22Rv1 (cell line): ENCODE measurements around the gene PADI6.

ENCODE experiments used
- H3K27ac ChIP-seq: fragments of 450-650 bp; 2 replicates; pipeline ENCODE4 v1.5.1; 2017
- CTCF ChIP-seq: fragments of 450-650 bp; IDR thresholded peaks from 2 replicates; pipeline ENCODE4 v1.5.1; 2017; ENCODE audit warnings: mild to moderate bottlenecking
- ZFX ChIP-seq: fragments of 450-650 bp; IDR thresholded peaks from 2 replicates; pipeline ENCODE4 v1.6.1; 2017; ENCODE audit warnings: antibody characterized with exemption, borderline replicate concordance

The PADI6 gene

GRCh38 chr1:17350083-17350482, 21.9 kb upstream of the PADI6 start:
- no peak overlapping the region for H3K27ac ChIP-seq
- no peak for TF ChIP-seq CTCF
- no peak for TF ChIP-seq ZFX

GRCh38 chr1:17350928-17351446, 21.0 kb upstream of the PADI6 start:
- TF ChIP-seq CTCF, result no peak
- no peak for TF ChIP-seq ZFX
- H3K27ac ChIP-seq, result no peak overlapping the region

- TF ChIP-seq CTCF (no peak), ZFX (no peak)
Measured at GRCh38 chr1:17351598-17352324, 20.2 kb upstream of the PADI6 start.

GRCh38 chr1:17352419-17352909, 19.5 kb upstream of the PADI6 start:
- no peak overlapping the region for H3K27ac ChIP-seq
- TF ChIP-seq ZFX (no peak), CTCF (no peak)

More at GRCh38 chr1:17351598-17352324, 20.2 kb upstream of the PADI6 start:
- no peak overlapping the region for H3K27ac ChIP-seq

- H3K27ac ChIP-seq, result no peak overlapping the region
- TF ChIP-seq ZFX, result no peak
- no peak for TF ChIP-seq CTCF
Measured at GRCh38 chr1:17355898-17356297, 16.1 kb upstream of the PADI6 start.

- no peak overlapping the region for H3K27ac ChIP-seq
- TF ChIP-seq CTCF (no peak), ZFX (no peak)
Measured at GRCh38 chr1:17356387-17357026, 15.5 kb upstream of the PADI6 start.

- no peak overlapping the region for H3K27ac ChIP-seq
- TF ChIP-seq ZFX (no peak), CTCF (no peak)
Measured at GRCh38 chr1:17358557-17358956, 13.4 kb upstream of the PADI6 start.
